Endothelial cell of umbilical vein (primary cell): ENCODE measurements around the gene PLXNB3. TPM values are rescaled to one million over a fixed set of nuclear protein-coding genes. Genes with fewer than 3 reads are reported as not detected.
"Not testable (repeated sequence)": the region's sequence is repeated elsewhere in the genome, so short reads cannot be mapped to it uniquely, and the experiment has no call there.

ENCODE experiments used
- BruUV-seq: library from RNA; stranded (reverse); fragments of 400-500 nt; replicated peaks from 2 replicates; lab custom pipeline; 2021; lab: Mats Ljungman, UMichigan
- CTCF ChIA-PET: fragments of 300-600, 350-600 bp; sonication (Branson Sonifier 250); formaldehyde crosslinking; loops from one replicate; lab custom pipeline; 2021; ENCODE audit warnings: antibody characterized with exemption, inconsistent platforms; lab: Charles Lee
- POLR2A ChIA-PET: fragments of 300-600, 350-600 bp; sonication (Branson Sonifier 250); formaldehyde crosslinking; loops from one replicate; lab custom pipeline; 2021; ENCODE audit warnings: antibody characterized with exemption, inconsistent platforms; lab: Charles Lee
- DNase-seq: peaks from one replicate; pipeline ENCODE4 v3.0.0-alpha.2; 2011; ENCODE audit warnings: low read depth, low spot score
- FAIRE-seq: peaks from 2 replicates; lab custom pipeline; 2011; peaks lifted over from hg19 to GRCh38; lab: Jason Lieb, UNC
- H2AFZ ChIP-seq: 2 replicates; pipeline ENCODE4 v1.6.0; 2012; ENCODE audit warnings: low read depth, low read length, control low read depth, inconsistent platforms
- H3K27ac ChIP-seq: 2 replicates; pipeline ENCODE4 v1.5.1; 2011; ENCODE audit warnings: low read depth, mild to moderate bottlenecking, control low read depth, low read length, moderate library complexity; ENCODE audit not compliant: insufficient read depth
- H3K27me3 ChIP-seq, 2 experiments: 2 replicates each; pipeline versions ENCODE4 v1.6.0 to v1.6.1; 2011; ENCODE audit warnings: low read length in 2 of 2, mixed read lengths in 1 of 2; ENCODE audit not compliant: control insufficient read depth in 2 of 2, insufficient read depth in 2 of 2
- H3K36me3 ChIP-seq, 2 experiments: 2 replicates in 1 of 2; 3 replicates in 1 of 2; pipeline ENCODE4 v1.5.1; 2011; ENCODE audit warnings: low read length in 2 of 2, mild to moderate bottlenecking in 1 of 2, moderate library complexity in 1 of 2; ENCODE audit not compliant: control insufficient read depth in 2 of 2, insufficient read depth in 2 of 2; ENCODE audit errors: extremely low read depth in 1 of 2
- H3K4me1 ChIP-seq: 3 replicates; pipeline ENCODE4 v1.5.1; 2011; ENCODE audit warnings: mild to moderate bottlenecking, low read length; ENCODE audit not compliant: control insufficient read depth, insufficient read depth; ENCODE audit errors: extremely low read depth
- H3K4me2 ChIP-seq: 2 replicates; pipeline ENCODE4 v1.6.1; 2011; ENCODE audit warnings: low read length, control low read depth, mixed read lengths; ENCODE audit not compliant: insufficient read depth
- H3K4me3 ChIP-seq, 3 experiments: fragments of 200-600 bp in 1 of 3; sonication (generic), shearing (Covaris generic) in 1 of 3; replicated peaks in 1 of 3; 2 replicates each; pipeline ENCODE4 v1.5.1; 2011 to 2016; ENCODE audit warnings: control low read depth in 3 of 3, low read length in 3 of 3, mild to moderate bottlenecking in 2 of 3, inconsistent platforms in 1 of 3, low read depth in 1 of 3, moderate library complexity in 1 of 3; ENCODE audit not compliant: insufficient read depth in 1 of 3
- H3K79me2 ChIP-seq: 2 replicates; pipeline ENCODE4 v1.6.0; 2012; ENCODE audit warnings: low read length, inconsistent platforms; ENCODE audit not compliant: control insufficient read depth, insufficient read depth
- H3K9ac ChIP-seq: replicated peaks from 2 replicates; pipeline ENCODE3; 2011; ENCODE audit warnings: low read length, control low read depth; ENCODE audit not compliant: insufficient read depth; ENCODE audit errors: extremely low read depth
- H3K9me1 ChIP-seq: replicated peaks from 3 replicates; pipeline ENCODE4 v1.6.0; 2011; ENCODE audit warnings: mild to moderate bottlenecking, low read length; ENCODE audit not compliant: control insufficient read depth, insufficient read depth; ENCODE audit errors: extremely low read depth
- H3K9me3 ChIP-seq: replicated peaks from 2 replicates; pipeline ENCODE4 v1.5.1; 2012; ENCODE audit warnings: low read length, inconsistent platforms; ENCODE audit not compliant: control insufficient read depth, insufficient read depth
- H4K20me1 ChIP-seq: replicated peaks from 2 replicates; pipeline ENCODE3; 2011; ENCODE audit warnings: mild to moderate bottlenecking, low read length; ENCODE audit not compliant: control insufficient read depth, insufficient read depth; ENCODE audit errors: extremely low read depth
- EZH2 ChIP-seq: IDR thresholded peaks from 2 replicates; pipeline ENCODE4 v1.6.1; 2012; ENCODE audit warnings: borderline replicate concordance, low read depth, mild to moderate bottlenecking, moderate library complexity, low read length, inconsistent platforms; ENCODE audit not compliant: severe bottlenecking
- FOS ChIP-seq: IDR thresholded peaks from 2 replicates; pipeline ENCODE4 v1.6.1; 2011; ENCODE audit warnings: mild to moderate bottlenecking, low read length, moderate library complexity, borderline replicate concordance; ENCODE audit not compliant: insufficient read depth
- GATA2 ChIP-seq: IDR thresholded peaks from 2 replicates; pipeline ENCODE4 v1.7.0; 2011; ENCODE audit warnings: low read depth, mild to moderate bottlenecking, moderate library complexity, mixed read lengths, low read length; ENCODE audit not compliant: insufficient read length, insufficient read depth
- JUN ChIP-seq: IDR thresholded peaks from 2 replicates; pipeline ENCODE4 v1.6.1; 2011; ENCODE audit warnings: borderline replicate concordance, low read depth; ENCODE audit not compliant: insufficient read length, insufficient read depth
- MYC ChIP-seq: IDR thresholded peaks from one replicate; pipeline ENCODE4 v1.6.1; 2011; ENCODE audit warnings: mild to moderate bottlenecking, low read depth, low read length
- POLR2A ChIP-seq: IDR thresholded peaks from 2 replicates; pipeline ENCODE4 v1.6.1; 2012; ENCODE audit warnings: low read depth, mild to moderate bottlenecking, control low read depth, low read length
- POLR2AphosphoS5 ChIP-seq: IDR thresholded peaks from 2 replicates; pipeline ENCODE4 v1.6.1; 2012; ENCODE audit warnings: low read depth, mild to moderate bottlenecking, control low read depth, low read length, moderate library complexity; ENCODE audit not compliant: insufficient read depth
- dilution Hi-C: fragments of 300-500 bp; cut with MboI; formaldehyde crosslinking; loops from one replicate; pipeline ENCODE4 v1.15.0; 2019; ENCODE audit warnings: low sequenced_read_pairs; ENCODE audit not compliant: extremely low pct_ligation_motif_present
- intact Hi-C: fragments of 100-400 bp; cut with micrococcal nuclease; formaldehyde crosslinking; loops from one replicate; pipeline ENCODE4 v1.10.0; 2022
- polyA plus RNA-seq, 4 experiments: library from polyadenylated mRNA; depleted of rRNA in 3 of 4; stranded (reverse) in 3 of 4; unstranded in 1 of 4; fragments of >200 nt; gene quantifications; 2 replicates each; pipeline versions ENCODE4 v1.2.1 to v1.2.3, GENCODE V29; 2011 to 2012; ENCODE audit warnings: missing spikeins in 1 of 4
- total RNA-seq: library from RNA; stranded (reverse); gene quantifications from 2 replicates; pipeline ENCODE4 v1.2.3, GENCODE V29; 2021
- TF ChIP-seq, protein P1 (sequence below), 2 donors: IDR thresholded peaks; 1 replicate in 1 of 2; 2 replicates in 1 of 2; pipeline ENCODE4 v1.5.1; 2011; ENCODE audit warnings: low read length in 2 of 2, mild to moderate bottlenecking in 2 of 2, moderate library complexity in 2 of 2, control low read depth in 1 of 2, inconsistent platforms in 1 of 2, low read depth in 1 of 2; ENCODE audit not compliant: insufficient read depth in 1 of 2; ENCODE audit errors: extremely low read depth in 1 of 2
- TF ChIP-seq, protein P2 (sequence below): IDR thresholded peaks from 2 replicates; pipeline ENCODE4 v1.6.1; 2011; ENCODE audit not compliant: insufficient read depth, insufficient read length

The PLXNB3 gene
- total and polyA plus RNA-seq, 2 donors (not counting 3 experiments of a cell fraction or from before 2014, with no cell fraction given) = 19.0 to 31.4 TPM

GRCh38 chrX:153816831-153817690 lies 53.0 kb downstream of the PLXNB3 start:
- ChIA-PET CTCF (interaction anchor here (0.9 kb wide), 1 partner anchor 42 kb away, joined by 3 read pairs; no protein-coding TSS in a partner anchor), POLR2A (no interaction called here)
- H3K9me3 ChIP-seq = no peaks in the 10 kb centered on the region
- no peak overlapping the region for H3K4me3 ChIP-seq
- H3K79me2 ChIP-seq = no peaks in the 10 kb centered on the region
- no peaks in the 10 kb centered on the region for H3K36me3 ChIP-seq
- no peak overlapping the region for H3K27ac ChIP-seq
- dilution Hi-C loops (no loop called here), intact Hi-C loops (loop anchor here (10.0 kb wide), 1 partner anchor 68 kb away; the partner anchor contains the start of gene L1CAM)
- no peak overlapping the region for H2AFZ ChIP-seq
- no peaks in the 10 kb centered on the region for H3K9me1 ChIP-seq
- no peak overlapping the region for H3K9ac ChIP-seq
- TF ChIP-seq, protein P1, sequence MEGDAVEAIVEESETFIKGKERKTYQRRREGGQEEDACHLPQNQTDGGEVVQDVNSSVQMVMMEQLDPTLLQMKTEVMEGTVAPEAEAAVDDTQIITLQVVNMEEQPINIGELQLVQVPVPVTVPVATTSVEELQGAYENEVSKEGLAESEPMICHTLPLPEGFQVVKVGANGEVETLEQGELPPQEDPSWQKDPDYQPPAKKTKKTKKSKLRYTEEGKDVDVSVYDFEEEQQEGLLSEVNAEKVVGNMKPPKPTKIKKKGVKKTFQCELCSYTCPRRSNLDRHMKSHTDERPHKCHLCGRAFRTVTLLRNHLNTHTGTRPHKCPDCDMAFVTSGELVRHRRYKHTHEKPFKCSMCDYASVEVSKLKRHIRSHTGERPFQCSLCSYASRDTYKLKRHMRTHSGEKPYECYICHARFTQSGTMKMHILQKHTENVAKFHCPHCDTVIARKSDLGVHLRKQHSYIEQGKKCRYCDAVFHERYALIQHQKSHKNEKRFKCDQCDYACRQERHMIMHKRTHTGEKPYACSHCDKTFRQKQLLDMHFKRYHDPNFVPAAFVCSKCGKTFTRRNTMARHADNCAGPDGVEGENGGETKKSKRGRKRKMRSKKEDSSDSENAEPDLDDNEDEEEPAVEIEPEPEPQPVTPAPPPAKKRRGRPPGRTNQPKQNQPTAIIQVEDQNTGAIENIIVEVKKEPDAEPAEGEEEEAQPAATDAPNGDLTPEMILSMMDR (IDR thresholded peaks at IDR 0.05; ENCODE audit: extremely low read depth in 1 of 2, insufficient read depth in 1 of 2, low read depth in 1 of 2, low read length in 2 of 2) = no peak
- TF ChIP-seq EZH2 (no peak), POLR2AphosphoS5 (no peak), FOS (no peak), GATA2 (no peak), JUN (no peak), POLR2A (no peak), MYC (no peak)
- TF ChIP-seq, protein P2, sequence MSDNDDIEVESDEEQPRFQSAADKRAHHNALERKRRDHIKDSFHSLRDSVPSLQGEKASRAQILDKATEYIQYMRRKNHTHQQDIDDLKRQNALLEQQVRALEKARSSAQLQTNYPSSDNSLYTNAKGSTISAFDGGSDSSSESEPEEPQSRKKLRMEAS = no peak
- peaks cover 4% of the 10 kb centered on the region for H3K4me1 ChIP-seq
- peaks cover 0 to 2% of the 10 kb centered on the region in 2 experiments for H3K27me3 ChIP-seq
- DNase-seq = no peak
- no peak overlapping the region for H3K4me2 ChIP-seq
- no TSS peak for BruUV-seq
- no peaks in the 10 kb centered on the region for H4K20me1 ChIP-seq
- no peak for FAIRE-seq

GRCh38 chrX:153818064-153818463 lies 54.0 kb downstream of the PLXNB3 start:
- not testable (repeated sequence) for BruUV-seq

More at GRCh38 chrX:153818064-153818463, 54.0 kb downstream of the PLXNB3 start:
- H2AFZ ChIP-seq, POLR2A ChIA-PET, H3K9me3 ChIP-seq, FAIRE-seq, H3K79me2 ChIP-seq, H3K4me2 ChIP-seq, H3K4me3 ChIP-seq, H3K9me1 ChIP-seq, DNase-seq, H3K4me1 ChIP-seq, H3K27me3 ChIP-seq, dilution Hi-C loops, H3K36me3 ChIP-seq, H4K20me1 ChIP-seq, H3K9ac ChIP-seq, H3K27ac ChIP-seq: not testable (repeated sequence)
- intact Hi-C loops = loop anchor here (10.0 kb wide), 1 partner anchor 67 kb away; the partner anchor contains the start of gene L1CAM
- CTCF ChIA-PET = interaction anchor here (0.6 kb wide), 1 partner anchor 58 kb away, joined by 4 read pairs; no protein-coding TSS in a partner anchor
